ENCODE measurements around the gene TRAF7.

DNA sequence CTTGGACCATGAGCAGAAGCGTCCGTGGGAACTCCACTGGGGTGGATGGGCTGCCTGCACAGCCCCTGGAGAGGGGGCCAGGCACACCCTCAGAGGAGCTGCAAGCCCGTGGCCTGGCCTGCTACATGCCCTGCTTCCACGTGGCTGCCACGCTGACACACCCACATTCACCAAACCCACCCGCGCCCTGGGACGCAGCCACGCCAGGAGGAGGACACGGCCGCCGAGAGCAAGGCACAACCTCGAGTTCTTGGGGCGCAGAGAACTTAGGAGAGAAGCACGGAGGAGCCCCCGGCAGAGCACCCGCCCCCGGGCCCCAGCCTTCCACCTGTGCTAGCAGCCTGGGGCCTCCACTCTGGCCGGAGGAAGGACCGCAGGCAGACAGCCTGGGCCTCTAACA is 22.0 kb downstream of the TRAF7 start:
- TF ChIP-seq, protein P1, sequence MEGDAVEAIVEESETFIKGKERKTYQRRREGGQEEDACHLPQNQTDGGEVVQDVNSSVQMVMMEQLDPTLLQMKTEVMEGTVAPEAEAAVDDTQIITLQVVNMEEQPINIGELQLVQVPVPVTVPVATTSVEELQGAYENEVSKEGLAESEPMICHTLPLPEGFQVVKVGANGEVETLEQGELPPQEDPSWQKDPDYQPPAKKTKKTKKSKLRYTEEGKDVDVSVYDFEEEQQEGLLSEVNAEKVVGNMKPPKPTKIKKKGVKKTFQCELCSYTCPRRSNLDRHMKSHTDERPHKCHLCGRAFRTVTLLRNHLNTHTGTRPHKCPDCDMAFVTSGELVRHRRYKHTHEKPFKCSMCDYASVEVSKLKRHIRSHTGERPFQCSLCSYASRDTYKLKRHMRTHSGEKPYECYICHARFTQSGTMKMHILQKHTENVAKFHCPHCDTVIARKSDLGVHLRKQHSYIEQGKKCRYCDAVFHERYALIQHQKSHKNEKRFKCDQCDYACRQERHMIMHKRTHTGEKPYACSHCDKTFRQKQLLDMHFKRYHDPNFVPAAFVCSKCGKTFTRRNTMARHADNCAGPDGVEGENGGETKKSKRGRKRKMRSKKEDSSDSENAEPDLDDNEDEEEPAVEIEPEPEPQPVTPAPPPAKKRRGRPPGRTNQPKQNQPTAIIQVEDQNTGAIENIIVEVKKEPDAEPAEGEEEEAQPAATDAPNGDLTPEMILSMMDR (IDR thresholded peaks at IDR 0.05), result no peak
- TF ChIP-seq EP300 (IDR thresholded peaks at IDR 0.05), result no peak
- no peak for TF ChIP-seq POLR2AphosphoS5 (IDR thresholded peaks at IDR 0.05)
- TF ChIP-seq POLR2A (IDR thresholded peaks at IDR 0.05), result no peak
